Myocyte (in vitro differentiated cells): ENCODE results near the gene C5orf63. TPM values are rescaled to one million over a fixed set of nuclear protein-coding genes. Genes with fewer than 3 reads are reported as not detected.
"Not testable (repeated sequence)": the region's sequence is repeated elsewhere in the genome, so short reads cannot be mapped to it uniquely, and the experiment has no call there.

Experiments used
- DNase-seq: peaks from one replicate; pipeline ENCODE4 v3.0.0-alpha.2; 2012; ENCODE audit warnings: low read depth
- total RNA-seq: library from RNA; depleted of rRNA; stranded (reverse); fragments of >200 nt; gene quantifications from 2 replicates; pipeline ENCODE4 v1.2.3, GENCODE V29; 2014

C5orf63 gene
- total RNA-seq, 1 donor from 2014 or later, result 1.6 TPM

GRCh38 chr5:127010362-127010761 lies 62.9 kb downstream of the C5orf63 start:
- DNase-seq, result no peak

- no peak for DNase-seq
Measured at GRCh38 chr5:127009784-127010183, 63.5 kb downstream of the C5orf63 start.

- DNase-seq, result peak; percentile 71
Measured at GRCh38 chr5:127008300-127008975, 64.9 kb downstream of the C5orf63 start.

GRCh38 chr5:127007522-127007921 lies 65.8 kb downstream of the C5orf63 start:
- DNase-seq, result no peak

GRCh38 chr5:127006744-127007143 lies 66.6 kb downstream of the C5orf63 start:
- DNase-seq, result peak; percentile 74

- DNase-seq, result not testable (repeated sequence)
Measured at GRCh38 chr5:127005282-127005681, 68.0 kb downstream of the C5orf63 start.

- no peak for DNase-seq
Measured at GRCh38 chr5:127004721-127005120, 68.6 kb downstream of the C5orf63 start.

GRCh38 chr5:127003798-127004495 lies 69.4 kb downstream of the C5orf63 start:
- no peak for DNase-seq

GRCh38 chr5:127002390-127002789 lies 70.9 kb downstream of the C5orf63 start:
- DNase-seq, result no peak

- peak; percentile 88 for DNase-seq
Measured at GRCh38 chr5:127001621-127002296, 71.5 kb downstream of the C5orf63 start.

Other genes starting within 250 kb of the C5orf63 start
- 5.5 and 12.6 TPM in 2 replicates for gene MARCHF3, start 42.9 kb downstream of the C5orf63 start, total RNA-seq
- 193 and 196 TPM in 2 replicates for gene MEGF10, start 217.3 kb upstream of the C5orf63 start, total RNA-seq